Posterior cingulate gyrus (tissue), 11 donors: Measurements from ENCODE around the gene EXOSC5.
A peak's percentile ranks its signal among the peaks of the same experiment; 100 is the strongest.

Source experiments
- DNase-seq, 10 donors: peaks; one replicate each; pipeline versions ENCODE4 v3.0.0 to v3.0.0-alpha.2; 2020 to 2021; ENCODE audit warnings: mixed read lengths in 3 of 10
- intact Hi-C: fragments of 100-400 bp; cut with DNase I; formaldehyde crosslinking; loops from one replicate; pipeline ENCODE4 v1.15.1; 2023

The EXOSC5 gene

DNA sequence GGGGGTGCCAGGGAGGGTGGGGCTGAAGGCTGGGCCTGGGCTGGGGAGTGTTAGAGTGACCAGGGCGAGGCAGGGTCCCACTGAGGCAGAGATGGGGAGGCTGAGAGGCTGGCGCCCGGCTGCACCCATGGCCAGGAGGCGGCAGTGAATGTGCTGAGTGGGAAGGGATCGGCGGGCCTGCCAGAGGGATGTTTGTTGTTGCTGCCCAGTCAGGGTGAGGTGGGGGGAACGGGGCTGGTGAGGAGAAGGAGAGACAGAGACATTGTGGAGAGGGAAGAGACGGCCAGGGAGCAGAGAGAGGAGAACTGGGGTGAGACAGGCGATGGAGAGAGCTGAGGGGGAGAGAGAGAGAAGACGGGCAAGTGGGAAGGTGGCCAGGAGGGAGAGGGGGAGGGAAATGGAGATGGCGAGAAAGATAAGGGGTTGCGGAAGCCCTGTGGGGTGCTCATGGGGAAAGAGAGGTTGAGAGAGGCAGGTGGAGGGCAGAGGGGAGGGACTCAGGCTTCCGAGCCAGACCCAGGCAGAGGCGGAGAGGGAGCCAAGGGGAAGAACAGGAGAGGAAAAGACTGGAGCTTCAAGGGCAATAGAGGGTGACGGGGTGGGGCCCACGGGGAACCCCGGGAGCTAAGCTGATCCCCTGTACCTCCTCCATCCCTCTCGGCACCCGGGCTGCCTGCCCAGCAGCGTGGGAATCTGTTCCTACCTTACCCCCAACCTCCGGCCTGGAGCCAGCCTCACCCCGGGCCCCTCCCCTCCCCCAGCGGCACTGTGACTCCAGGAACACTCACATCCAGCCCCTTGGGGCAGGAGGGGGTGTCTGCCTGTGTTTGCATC lies 30.7 kb upstream of the EXOSC5 start:
- intact Hi-C loops = no loop called here
- DNase-seq = peak in 7 of 10 donors; percentile 32 to 87 (median 54)

- DNase-seq = no peak
- intact Hi-C loops = no loop called here
Measured at GRCh38 chr19:41426952-41427646, 29.9 kb upstream of the EXOSC5 start, which contains the start of gene B3GNT8. TSS of gene B3GNT8 (minus strand) at chr19:41427374. CDS start at chr19:41426778, 596 bp downstream.

- peak in 1 of 10 donors; percentile 84 for DNase-seq
- intact Hi-C loops = no loop called here
Measured at GRCh38 chr19:41426116-41426841, 29.1 kb upstream of the EXOSC5 start.

- intact Hi-C loops = no loop called here
- DNase-seq = no peak
Measured at GRCh38 chr19:41425174-41426115, 28.3 kb upstream of the EXOSC5 start.

DNA sequence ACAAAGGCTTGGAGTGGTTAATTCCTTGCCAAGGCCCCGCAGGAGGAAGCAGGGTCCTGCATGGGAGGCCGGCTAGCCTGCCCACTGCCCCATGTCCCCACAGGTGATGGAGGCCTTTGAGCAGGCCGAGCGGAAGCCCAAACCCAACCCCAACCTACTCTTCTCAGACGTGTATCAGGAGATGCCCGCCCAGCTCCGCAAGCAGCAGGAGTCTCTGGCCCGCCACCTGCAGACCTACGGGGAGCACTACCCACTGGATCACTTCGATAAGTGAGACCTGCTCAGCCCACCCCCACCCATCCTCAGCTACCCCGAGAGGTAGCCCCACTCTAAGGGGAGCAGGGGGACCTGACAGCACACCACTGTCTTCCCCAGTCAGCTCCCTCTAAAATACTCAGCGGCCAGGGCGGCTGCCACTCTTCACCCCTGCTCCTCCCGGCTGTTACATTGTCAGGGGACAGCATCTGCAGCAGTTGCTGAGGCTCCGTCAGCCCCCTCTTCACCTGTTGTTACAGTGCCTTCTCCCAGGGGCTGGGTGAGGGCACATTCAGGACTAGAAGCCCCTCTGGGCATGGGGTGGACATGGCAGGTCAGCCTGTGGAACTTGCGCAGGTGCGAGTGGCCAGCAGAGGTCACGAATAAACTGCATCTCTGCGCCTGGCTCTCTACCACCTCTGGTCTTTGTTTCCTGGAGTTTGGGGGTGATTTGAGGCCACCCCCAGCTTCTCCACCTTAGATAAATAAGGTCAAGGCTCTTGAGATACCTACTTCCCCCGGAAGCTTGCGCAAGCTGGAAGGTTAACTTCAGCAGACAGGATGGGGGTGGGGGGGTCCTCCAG lies 27.4 kb upstream of the EXOSC5 start:
- intact Hi-C loops = no loop called here
- DNase-seq = no peak

DNA sequence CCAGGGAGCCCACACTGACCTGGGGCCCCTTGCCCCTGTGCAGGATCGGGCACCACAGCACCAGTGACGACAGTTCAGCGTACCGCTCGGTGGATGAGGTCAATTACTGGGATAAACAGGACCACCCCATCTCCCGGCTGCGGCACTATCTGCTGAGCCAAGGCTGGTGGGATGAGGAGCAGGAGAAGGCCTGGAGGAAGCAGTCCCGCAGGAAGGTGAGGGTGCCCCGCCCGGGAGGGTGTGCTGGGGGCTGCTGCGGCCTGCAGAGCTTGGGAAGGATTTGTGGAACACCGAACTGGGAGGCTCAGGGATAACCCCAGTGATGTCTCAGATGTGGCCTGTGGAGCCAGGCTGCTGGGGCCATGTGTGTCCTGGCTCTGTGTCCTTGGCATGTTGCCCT lies 25.8 kb upstream of the EXOSC5 start:
- intact Hi-C loops = no loop called here
- DNase-seq = peak in 1 of 10 donors; percentile 17

DNA sequence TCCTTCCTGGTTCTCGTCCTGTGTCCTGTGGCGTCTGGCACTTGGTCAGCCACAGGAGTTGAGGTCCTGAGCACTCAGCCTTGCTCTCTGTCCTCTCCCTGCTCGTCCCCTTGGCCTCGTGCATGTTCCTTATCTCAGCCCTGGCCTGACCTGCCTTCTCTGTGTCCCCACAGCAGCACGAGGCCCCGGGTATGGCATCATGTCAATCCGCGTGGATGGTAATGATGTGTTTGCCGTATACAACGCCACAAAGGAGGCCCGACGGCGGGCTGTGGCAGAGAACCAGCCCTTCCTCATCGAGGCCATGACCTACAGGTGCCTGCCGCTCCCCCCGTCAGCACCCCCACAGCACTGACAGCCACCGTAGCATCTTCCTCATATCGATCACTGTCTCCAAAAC lies 25.3 kb upstream of the EXOSC5 start:
- intact Hi-C loops = no loop called here
- DNase-seq = peak in 1 of 10 donors; percentile 35

DNA sequence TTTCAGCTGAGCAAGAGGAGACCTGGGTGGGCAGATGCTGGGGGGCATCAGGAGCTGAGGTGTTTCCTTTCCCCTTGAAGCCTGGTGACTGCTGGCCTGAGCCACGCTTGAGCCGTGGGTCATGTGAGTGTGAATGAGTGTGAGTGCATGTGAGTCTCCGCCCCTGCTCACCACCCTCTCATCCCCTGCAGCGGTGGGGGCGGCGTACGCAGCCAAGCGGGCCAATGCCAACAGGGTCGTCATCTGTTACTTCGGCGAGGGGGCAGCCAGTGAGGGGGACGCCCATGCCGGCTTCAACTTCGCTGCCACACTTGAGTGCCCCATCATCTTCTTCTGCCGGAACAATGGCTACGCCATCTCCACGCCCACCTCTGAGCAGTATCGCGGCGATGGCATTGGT lies 24.8 kb upstream of the EXOSC5 start:
- peak in 1 of 10 donors; percentile 46 for DNase-seq
- intact Hi-C loops = no loop called here

DNA sequence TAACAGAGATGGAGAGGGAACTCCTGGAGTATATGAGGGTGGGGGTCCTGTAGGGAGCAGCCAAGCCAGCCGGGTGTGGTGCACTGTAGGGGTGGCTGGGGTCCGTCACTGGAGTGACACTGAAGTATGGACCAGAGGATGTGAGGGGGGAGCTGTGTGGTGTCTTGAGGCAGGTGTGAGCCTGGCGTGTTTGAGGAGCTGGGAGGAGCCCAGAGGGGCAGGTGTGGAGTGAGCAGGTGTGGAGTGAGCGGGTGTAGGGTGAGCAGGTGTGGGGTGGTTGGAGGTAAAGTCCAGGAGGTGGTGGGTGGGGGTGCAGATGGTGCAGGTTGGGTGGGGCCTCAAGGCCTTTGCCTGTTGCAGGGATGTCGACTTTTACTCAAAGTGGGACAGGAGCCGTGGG lies 24.2 kb upstream of the EXOSC5 start:
- intact Hi-C loops = no loop called here

GRCh38 chr19:41420101-41420880 lies 23.1 kb upstream of the EXOSC5 start:
- peak in 1 of 10 donors; percentile 26 for DNase-seq
- intact Hi-C loops = no loop called here

More for the DNA sequence above, 24.2 kb upstream of the EXOSC5 start:
- DNase-seq = peak in 1 of 10 donors; percentile 24

GRCh38 chr19:41416194-41416674 lies 19.1 kb upstream of the EXOSC5 start:
- DNase-seq = no peak
- intact Hi-C loops = no loop called here

DNA sequence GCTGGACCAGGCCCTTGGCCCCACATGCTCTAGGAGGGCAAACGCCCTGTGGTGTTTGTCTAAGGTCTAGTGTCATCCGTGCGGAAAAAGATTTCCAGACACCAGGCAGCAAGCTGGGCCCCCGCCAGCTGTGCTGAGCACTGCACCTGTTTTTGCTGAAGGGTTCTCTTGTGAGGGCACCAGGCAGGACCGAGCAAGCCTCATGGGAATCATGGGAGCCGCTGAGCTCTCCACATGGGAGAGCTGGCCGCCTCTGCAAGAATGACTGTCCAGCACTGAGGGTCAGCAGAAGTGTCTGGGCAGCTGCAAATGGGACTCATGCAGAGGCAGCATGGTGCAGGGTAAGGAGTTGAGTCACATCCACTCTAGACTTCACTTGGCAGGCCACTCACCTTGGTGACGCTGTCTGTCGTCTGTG lies 18.0 kb upstream of the EXOSC5 start:
- intact Hi-C loops = no loop called here
- DNase-seq = peak in 1 of 10 donors; percentile 37

GRCh38 chr19:41414461-41414860 lies 17.3 kb upstream of the EXOSC5 start:
- no peak for DNase-seq
- intact Hi-C loops = no loop called here

DNA sequence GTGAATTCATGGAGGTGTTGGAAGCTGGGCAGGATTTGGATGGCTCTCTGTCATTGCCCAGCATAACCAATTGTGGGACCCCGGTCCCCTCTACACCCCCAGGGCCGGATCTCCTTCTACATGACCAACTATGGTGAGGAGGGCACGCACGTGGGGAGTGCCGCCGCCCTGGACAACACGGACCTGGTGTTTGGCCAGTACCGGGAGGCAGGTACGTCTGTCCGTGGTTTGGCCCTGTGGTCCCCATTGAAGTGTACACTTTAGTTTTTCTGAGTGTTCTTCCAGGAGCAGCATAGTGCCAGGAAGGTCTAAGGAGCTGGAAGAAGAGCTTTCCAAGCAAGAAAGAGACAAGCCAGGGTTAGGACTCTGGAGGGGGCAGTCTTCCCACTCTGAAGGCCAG lies 16.8 kb upstream of the EXOSC5 start:
- intact Hi-C loops = no loop called here
- DNase-seq = no peak

DNA sequence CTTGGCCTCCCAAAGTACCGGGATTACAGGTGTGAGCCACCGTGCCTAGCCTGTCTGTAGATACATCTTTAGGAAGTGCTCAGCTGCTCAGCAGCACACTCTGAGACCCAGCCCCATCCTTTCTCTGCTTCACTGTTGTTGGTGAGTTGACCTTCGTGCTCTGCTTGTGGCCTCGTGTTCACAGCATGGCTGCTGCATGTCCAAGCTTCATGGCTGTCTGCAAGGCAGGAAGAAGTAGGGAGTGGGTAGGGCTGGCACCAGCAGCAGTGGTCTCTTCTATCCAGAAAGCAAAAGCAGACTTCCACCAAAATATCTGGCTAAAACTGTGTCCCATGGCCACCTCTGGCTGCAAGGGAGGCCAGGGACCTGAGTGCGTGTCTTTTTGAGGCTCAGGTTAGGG lies 15.8 kb upstream of the EXOSC5 start:
- intact Hi-C loops = no loop called here
- no peak for DNase-seq

GRCh38 chr19:41411968-41412265 lies 14.8 kb upstream of the EXOSC5 start:
- peak in 8 of 10 donors; percentile 28 to 96 (median 54) for DNase-seq
- intact Hi-C loops = no loop called here

- DNase-seq = peak in 1 of 10 donors; percentile 10
- intact Hi-C loops = no loop called here
Measured at GRCh38 chr19:41411100-41411967, 14.2 kb upstream of the EXOSC5 start.
